Pancreas (tissue), 10 donors: Measurements from ENCODE around the gene FOXF2. TPM values are rescaled to one million over a fixed set of nuclear protein-coding genes. Genes with fewer than 3 reads are reported as not detected.

ENCODE experiments used
- ATAC-seq, 4 donors: fragments of 200-7000 bp; cut with Tn5 transposase; one replicate each; pipeline versions ENCODE4 v1.8.0 to v1.9.1; 2020; ENCODE audit warnings: mild to moderate bottlenecking in 4 of 4, moderate library complexity in 4 of 4
- DNase-seq, 6 donors: peaks; one replicate each; pipeline ENCODE4 v3.0.0-alpha.2; 2020
- FAIRE-seq: peaks from 2 replicates; lab custom pipeline; 2012; peaks lifted over from hg19 to GRCh38; lab: Jason Lieb, UNC
- H3K27ac ChIP-seq, 4 donors: fragments of 200-600 bp; sonication (generic); 1 replicate in 3 of 4; 2 replicates in 1 of 4; pipeline versions ENCODE4 v1.5.0 to v1.8.0; 2020
- H3K27me3 ChIP-seq, 4 donors: fragments of 200-600 bp; one replicate each; pipeline ENCODE4 v1.8.0; 2021
- H3K36me3 ChIP-seq, 3 donors: fragments of 200-600 bp; sonication (generic) in 1 of 3; one replicate each; pipeline versions ENCODE4 v1.5.0 to v1.8.0; 2020 to 2021
- H3K4me1 ChIP-seq, 3 donors: fragments of 200-600 bp; one replicate each; pipeline ENCODE4 v1.8.0; 2021
- H3K4me3 ChIP-seq, 4 donors: fragments of 200-600 bp; sonication (generic) in 2 of 4; one replicate each; pipeline versions ENCODE4 v1.5.0 to v1.8.0; 2020 to 2021
- H3K9me3 ChIP-seq, 4 donors: fragments of 200-600 bp; one replicate each; pipeline ENCODE4 v1.8.0; 2021
- WGBS, 2 donors: extraction: QIAGEN DNeasy Blood & Tissue Kit; methylation state at CpG; one replicate each; pipeline ENCODE4 v1.1.7; 2013; 5-methylcytosine and 5-hydroxymethylcytosine counted together
- intact Hi-C, 3 donors: fragments of 100-400 bp; cut with DNase I; formaldehyde crosslinking; loops; one replicate each; pipeline versions ENCODE4 v1.11.1 to v1.14.2; 2022
- polyA plus RNA-seq, 2 donors: library from polyadenylated mRNA; stranded (reverse); fragments of 200-250 nt; gene quantifications; one replicate each; pipeline ENCODE4 v1.2.3, GENCODE V29; 2013
- total RNA-seq, 6 donors: library from RNA; stranded (reverse); fragmentation: NEBNext Ultra II Directional in 4 of 6; extraction: Animal tissue kit (Norgen Biotek cat#: 25700) in 4 of 6; gene quantifications; one replicate each; pipeline versions ENCODE4 v1.2.1 to v1.2.4, GENCODE V29; 2021 to 2023
- TF ChIP-seq, protein P1 (sequence below), 4 donors: fragments of 200-600 bp; sonication (generic) in 3 of 4; IDR thresholded peaks; one replicate each; pipeline versions ENCODE4 v1.5.0 to v1.8.0; 2021; ENCODE audit warnings: antibody characterized with exemption in 4 of 4
- donor health status: healthy with polysubstance abuse.
- donor health status: DM: no; HTN: no; CAD: no; lungs with moderate emphysema.
- donor health status: DM: no; HTN: no; CAD: no.
- donor health status: control.
- donor health status: control.
- donor health status: Bipolar disorder and iron deficiency.
- donor health status: DM: yes; HTN: yes; CAD: no.
- donor health status: DM: no; HTN: no; CAD: no.
- donor health status: DM: no; HTN: no; CAD: no.
- donor health status: DM: yes; HTN: yes; CAD: no.

The FOXF2 gene
- total and polyA plus RNA-seq, 8 donors, result 0.12 to 0.90 (median 0.35) TPM

DNA sequence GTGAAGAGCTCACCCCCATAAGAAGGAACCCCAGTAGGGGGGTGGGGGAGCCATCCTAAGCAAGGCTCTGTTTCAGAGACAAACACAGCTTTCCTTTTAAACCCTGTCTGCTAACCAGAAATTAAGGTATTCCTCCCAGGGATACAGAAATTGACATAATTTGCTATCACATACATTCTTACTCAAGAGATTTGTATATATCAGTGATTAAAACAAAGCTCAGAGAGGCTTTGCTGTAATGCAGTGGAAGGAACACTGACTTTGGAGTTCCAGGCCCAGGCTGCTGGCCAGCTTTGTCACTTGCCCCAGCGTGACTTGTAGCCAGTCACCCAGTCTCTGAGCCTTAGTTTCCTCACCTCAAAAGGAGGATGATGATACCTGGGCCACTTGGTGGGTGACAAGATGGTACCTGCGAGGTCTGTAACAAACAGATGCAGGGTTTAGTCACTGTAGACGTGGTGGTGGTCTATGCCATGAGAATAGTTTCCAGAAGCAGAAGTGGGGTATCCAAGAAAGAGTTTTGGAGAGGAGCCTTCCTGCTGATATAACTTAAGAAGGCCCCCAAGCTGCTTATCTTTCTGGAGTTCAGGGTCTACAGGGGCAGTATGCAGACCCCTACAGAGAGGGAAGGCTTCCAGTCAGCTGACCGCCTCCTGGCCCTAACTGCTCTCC, 3.2 kb upstream of the FOXF2 start:
- FAIRE-seq, result no peak
- TF ChIP-seq, protein P1, sequence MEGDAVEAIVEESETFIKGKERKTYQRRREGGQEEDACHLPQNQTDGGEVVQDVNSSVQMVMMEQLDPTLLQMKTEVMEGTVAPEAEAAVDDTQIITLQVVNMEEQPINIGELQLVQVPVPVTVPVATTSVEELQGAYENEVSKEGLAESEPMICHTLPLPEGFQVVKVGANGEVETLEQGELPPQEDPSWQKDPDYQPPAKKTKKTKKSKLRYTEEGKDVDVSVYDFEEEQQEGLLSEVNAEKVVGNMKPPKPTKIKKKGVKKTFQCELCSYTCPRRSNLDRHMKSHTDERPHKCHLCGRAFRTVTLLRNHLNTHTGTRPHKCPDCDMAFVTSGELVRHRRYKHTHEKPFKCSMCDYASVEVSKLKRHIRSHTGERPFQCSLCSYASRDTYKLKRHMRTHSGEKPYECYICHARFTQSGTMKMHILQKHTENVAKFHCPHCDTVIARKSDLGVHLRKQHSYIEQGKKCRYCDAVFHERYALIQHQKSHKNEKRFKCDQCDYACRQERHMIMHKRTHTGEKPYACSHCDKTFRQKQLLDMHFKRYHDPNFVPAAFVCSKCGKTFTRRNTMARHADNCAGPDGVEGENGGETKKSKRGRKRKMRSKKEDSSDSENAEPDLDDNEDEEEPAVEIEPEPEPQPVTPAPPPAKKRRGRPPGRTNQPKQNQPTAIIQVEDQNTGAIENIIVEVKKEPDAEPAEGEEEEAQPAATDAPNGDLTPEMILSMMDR (IDR thresholded peaks at IDR 0.05), result no peak

DNA sequence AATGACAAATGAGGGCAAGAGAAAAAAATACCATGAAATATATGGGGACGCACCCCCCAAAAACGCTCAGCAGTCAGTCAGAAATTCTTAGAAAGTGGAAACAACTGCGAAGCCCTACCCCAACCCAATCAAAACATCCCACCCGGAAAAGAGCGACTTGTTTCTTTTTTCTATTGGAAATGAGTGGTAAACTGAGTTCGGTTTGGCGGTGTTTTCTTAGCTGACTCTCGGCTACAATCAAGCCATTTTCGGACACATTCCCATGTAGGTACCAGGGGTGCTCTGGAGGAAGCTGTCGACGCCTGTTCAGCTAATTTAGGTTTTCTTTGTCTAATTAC, 1.9 kb upstream of the FOXF2 start:
- intact Hi-C loops, result loop anchor here in 2 of 3 donors (5.0 to 10.0 kb wide), 2 partner anchors 593 to 665 kb away; no protein-coding TSS in a partner anchor

More for the DNA sequence above, 3.2 kb upstream of the FOXF2 start:
- no peak overlapping the region for H3K4me3 ChIP-seq
- no peaks in the 10 kb centered on the region for H3K36me3 ChIP-seq
- no peak overlapping the region for H3K27ac ChIP-seq
- no peak for DNase-seq
- 65 to 73% methylated on average over 4 of the region's 4 CpGs for WGBS, 2 donors
- no peak for ATAC-seq
- H3K27me3 ChIP-seq, result peaks cover 0 to 35% (median 13%) of the 10 kb centered on the region in 4 donors
- no peaks in the 10 kb centered on the region for H3K9me3 ChIP-seq
- peaks cover 0 to 9% (median 6%) of the 10 kb centered on the region in 3 donors for H3K4me1 ChIP-seq
- intact Hi-C loops, result loop anchor here in 2 of 3 donors (5.0 to 10.0 kb wide), 2 partner anchors 591 to 664 kb away; no protein-coding TSS in a partner anchor

DNA sequence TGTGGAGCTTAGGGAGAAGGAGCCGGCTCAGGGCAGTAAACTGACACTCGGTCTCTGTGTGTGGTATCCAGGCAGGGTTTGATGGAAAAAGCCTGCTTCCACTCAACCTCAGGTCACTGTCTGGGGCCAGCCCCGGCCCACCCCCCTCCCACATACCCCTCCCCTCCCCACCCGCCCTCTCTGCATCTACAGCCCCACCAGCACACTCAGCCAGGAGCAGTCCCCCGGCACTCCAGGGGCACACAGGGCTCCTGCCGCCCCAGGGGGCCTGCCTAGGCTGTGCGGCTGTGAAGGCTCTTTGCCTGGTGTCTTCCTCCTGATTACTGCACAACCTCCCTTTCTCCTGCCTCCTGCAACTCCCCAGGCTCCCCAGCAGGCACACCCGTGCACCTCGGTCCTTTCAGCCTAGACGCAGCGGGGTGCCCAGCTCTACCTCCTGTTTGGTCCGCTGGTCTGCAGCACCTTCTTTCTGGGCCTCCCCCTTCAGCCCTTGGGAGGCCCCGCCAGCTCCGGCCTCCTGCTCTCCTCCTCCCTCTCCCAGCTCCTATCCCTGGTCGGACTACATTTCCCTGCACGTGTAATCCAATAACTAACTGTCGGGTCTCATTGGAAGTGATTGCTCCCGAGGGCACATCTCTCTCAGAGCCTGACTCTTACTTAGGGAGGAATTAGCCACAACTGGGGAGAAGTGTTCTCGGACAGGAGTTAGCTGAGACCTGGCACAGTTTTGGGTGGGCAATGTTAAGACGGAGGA, 1.3 kb upstream of the FOXF2 start:
- intact Hi-C loops, result loop anchor here in 2 of 3 donors (5.0 to 10.0 kb wide), 2 partner anchors 593 to 666 kb away; no protein-coding TSS in a partner anchor
- no peak for ATAC-seq
- no peak for FAIRE-seq
- Histone ChIP-seq H3K4me1 (peaks cover 0 to 4% (median 0%) of the 10 kb centered on the region in 3 donors), H3K27me3 (peaks cover 0 to 29% (median 11%) of the 10 kb centered on the region in 4 donors), H3K36me3 (no peaks in the 10 kb centered on the region), H3K9me3 (no peaks in the 10 kb centered on the region), H3K4me3 (no peak overlapping the region), H3K27ac (no peak overlapping the region)
- no peak for DNase-seq
- TF ChIP-seq, protein P1 (IDR thresholded peaks at IDR 0.05), result no peak
- 26 to 32% methylated on average over 19 to 20 of the region's 20 CpGs for WGBS, 2 donors

More for the DNA sequence above, 1.9 kb upstream of the FOXF2 start:
- WGBS, 2 donors, result 44 to 46% methylated on average over 11 of the region's 11 CpGs
- Histone ChIP-seq H3K36me3 (no peaks in the 10 kb centered on the region), H3K27ac (no peak overlapping the region), H3K4me3 (no peak overlapping the region), H3K9me3 (no peaks in the 10 kb centered on the region), H3K4me1 (peaks cover 0 to 4% (median 0%) of the 10 kb centered on the region in 3 donors), H3K27me3 (peaks cover 0 to 29% (median 10%) of the 10 kb centered on the region in 4 donors)
- FAIRE-seq, result no peak
- ATAC-seq, result no peak
- TF ChIP-seq, protein P1 (IDR thresholded peaks at IDR 0.05), result no peak
- DNase-seq, result no peak

DNA sequence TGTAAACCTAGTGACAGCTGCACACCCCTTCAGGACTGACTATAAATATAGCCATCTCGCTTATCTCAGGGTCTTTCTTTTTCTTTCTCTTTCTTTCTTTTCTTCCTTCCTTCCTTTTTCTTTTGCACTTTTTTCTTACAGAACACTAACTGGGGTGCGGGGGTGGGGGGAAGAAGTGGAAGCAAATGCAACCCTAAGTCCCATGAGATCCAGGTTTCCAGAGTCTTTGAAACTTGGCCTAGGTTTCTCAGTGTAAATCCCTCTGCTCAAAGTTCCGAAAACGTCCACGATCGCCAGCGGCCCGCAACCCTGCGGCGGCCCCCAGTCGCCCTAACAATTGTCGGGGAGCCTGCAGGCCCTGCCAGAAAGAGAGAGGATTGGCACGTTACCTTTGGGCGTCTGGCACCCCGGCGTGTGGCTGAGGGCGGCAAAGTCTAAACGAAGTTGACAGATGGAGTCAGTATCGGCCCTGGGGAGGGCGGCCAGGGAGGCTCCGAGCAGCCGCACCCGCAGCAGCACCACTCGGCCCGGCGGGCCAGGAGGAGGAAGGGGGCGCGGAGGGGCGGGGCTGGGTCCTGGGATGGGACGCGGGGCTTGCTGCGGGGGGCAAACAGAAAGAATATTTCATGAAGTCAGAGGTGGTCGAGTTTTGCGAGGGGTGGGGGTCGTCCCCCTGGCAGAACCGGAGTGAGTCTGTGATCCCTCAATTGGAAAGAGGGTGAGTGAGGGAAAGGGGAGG, 577 bp upstream of the FOXF2 start:
- no peak for ATAC-seq
- Histone ChIP-seq H3K4me1 (peaks cover 0 to 4% (median 0%) of the 10 kb centered on the region in 3 donors), H3K36me3 (no peaks in the 10 kb centered on the region), H3K9me3 (no peaks in the 10 kb centered on the region), H3K27ac (no peak overlapping the region), H3K4me3 (peak overlapping the region in 2 of 4 donors; percentile 3 to 27), H3K27me3 (peaks cover 0 to 26% (median 15%) of the 10 kb centered on the region in 4 donors)
- DNase-seq, result no peak
- intact Hi-C loops, result loop anchor here in 2 of 3 donors (5.0 to 10.0 kb wide), 2 partner anchors 594 to 666 kb away; no protein-coding TSS in a partner anchor
- no peak for FAIRE-seq
- TF ChIP-seq, protein P1 (IDR thresholded peaks at IDR 0.05), result no peak
- 7% methylated on average over 29 to 36 of the region's 36 CpGs for WGBS, 2 donors
